ENCODE results near the gene APOL1. TPM values are rescaled to one million over a fixed set of nuclear protein-coding genes. Genes with fewer than 3 reads are reported as not detected.
"Not testable (repeated sequence)": the region's sequence is repeated elsewhere in the genome, so short reads cannot be mapped to it uniquely, and the experiment has no call there.

The APOL1 gene
- total RNA-seq, 1 donor from 2014 or later: 7.9 TPM

GRCh38 chr22:36267058-36267457 is 14.1 kb downstream of the APOL1 start:
- DNase-seq: no peak

DNA sequence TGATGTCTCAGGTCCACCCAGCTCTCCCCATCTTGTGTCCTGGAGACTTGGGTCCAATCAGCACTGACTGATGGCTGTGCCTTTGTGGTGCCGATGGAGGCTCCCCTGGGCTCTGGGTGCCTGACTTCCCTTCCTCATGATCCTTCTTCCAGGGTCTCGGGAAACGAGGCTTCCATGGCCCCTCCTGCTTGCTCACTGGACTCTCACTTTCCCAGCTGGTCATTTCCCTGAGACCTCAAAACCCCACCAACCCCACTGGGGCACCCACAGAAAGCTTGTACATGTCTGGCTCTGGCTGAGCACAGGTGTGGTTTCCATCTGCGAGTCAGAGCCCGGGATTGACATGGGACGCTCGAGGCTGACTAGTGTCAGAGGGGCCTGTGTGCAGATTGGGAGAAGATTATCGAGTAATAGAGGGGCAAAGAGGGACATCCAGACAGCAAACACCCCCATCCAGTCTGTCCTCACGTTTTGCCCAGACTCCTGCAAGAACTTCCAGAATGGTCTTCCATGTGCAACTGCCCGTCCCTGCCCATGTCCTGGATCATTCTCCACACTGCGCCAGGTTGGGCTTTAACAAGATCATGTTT is 15.1 kb downstream of the APOL1 start:
- no peak for DNase-seq

DNA sequence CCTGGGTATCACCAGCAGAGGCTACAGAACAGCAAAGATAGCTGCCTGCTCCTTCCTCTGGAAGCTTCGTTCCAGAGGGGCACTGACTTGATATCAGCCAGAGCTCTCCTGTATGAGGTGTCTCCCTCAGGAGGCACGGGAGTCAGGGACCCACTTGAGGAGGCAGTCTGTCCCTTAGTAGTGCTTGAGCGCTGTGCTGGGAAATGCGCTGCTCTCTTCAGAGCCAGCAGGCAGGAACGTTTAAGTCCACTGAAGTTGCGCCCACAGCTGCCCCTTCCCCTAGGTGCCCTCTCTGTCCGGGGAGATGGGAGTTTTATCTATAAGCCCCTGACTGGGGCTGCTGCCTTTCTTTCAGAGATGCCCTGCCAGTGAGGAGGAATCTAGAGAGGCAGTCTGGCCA is 18.3 kb downstream of the APOL1 start:
- not testable (repeated sequence) for DNase-seq

GRCh38 chr22:36271951-36272350 is 19.0 kb downstream of the APOL1 start:
- not testable (repeated sequence) for DNase-seq

DNA sequence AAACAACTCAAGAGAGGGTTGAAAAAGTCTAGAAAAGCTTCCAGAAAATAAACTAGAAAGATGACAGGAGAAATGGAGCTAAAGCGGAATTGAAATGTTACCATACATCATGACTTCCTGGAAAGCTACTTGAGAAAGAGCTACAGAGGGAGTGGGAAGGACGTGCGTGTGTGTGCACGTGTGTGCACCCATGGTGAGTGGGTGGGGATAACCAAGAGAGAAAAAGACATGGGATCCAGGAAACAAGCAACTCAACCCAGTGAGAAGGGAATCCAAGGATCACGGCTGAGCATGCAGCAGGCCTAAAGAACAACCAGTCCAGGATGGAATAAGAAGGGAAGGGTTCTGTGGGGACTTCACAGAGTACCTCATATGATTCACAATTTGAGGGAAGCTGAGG is 21.6 kb downstream of the APOL1 start:
- no peak for DNase-seq

DNA sequence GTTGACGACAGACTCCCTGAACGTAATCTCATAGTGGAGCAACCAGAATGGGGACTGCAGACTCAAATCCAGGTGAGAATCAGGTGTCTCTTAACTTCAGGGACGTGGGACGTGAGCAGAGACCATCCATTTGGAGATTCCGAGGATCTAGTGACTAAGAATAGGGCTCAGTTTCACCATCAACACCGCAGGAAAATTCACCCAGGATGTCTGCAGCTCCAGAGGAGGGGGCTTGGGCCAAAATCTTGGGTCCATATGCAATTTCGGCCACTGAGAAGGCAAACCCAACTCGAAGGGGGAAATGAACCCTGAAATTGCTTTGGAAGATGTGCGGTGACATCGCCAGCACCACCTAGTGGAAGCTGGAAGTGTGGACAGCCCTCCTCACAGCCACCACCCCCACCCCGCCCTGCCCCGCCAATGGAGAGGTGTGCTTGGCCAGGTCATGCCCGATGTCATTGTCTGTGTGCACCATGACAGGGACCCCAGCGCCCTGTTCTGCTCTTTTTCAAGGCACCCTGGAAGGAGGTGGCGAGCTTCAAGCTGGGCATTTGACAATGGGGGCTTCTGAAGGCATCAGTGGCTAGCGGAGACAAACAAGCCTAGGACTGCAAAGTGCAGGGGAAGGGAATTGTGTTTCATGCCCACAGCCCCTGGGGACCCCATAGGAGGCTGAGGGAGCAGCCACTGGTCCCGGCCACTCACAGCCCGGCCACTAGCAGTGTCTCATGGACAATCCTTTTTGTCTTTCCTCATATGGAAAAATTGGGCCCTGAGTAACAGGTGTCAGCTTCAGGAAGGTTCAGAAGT is 24.8 kb downstream of the APOL1 start:
- peak; percentile 69 for DNase-seq

GRCh38 chr22:36279219-36279666 is 26.3 kb downstream of the APOL1 start:
- no peak for DNase-seq

DNA sequence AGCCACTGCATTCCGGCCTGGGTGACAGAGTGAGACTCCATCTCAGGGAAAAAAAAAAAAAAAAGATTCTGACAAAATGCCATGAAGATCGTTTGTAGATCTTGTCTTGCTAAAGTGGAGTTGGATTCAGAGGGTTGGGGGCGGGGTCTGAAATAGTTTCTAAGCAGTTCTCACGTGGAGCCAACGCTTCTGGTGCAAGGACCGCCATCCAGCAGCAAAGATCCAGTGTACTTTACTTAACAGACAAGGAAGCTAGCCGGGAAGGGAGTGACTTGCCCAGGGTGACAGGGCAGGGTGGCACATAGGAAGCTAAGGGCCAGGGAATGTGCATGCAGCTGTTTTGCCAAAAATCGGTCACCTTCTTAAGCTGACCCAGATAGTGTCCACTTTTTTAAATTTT is 27.4 kb downstream of the APOL1 start:
- DNase-seq: no peak

- no peak for DNase-seq
Measured at GRCh38 chr22:36281781-36282327, 28.9 kb downstream of the APOL1 start.

DNA sequence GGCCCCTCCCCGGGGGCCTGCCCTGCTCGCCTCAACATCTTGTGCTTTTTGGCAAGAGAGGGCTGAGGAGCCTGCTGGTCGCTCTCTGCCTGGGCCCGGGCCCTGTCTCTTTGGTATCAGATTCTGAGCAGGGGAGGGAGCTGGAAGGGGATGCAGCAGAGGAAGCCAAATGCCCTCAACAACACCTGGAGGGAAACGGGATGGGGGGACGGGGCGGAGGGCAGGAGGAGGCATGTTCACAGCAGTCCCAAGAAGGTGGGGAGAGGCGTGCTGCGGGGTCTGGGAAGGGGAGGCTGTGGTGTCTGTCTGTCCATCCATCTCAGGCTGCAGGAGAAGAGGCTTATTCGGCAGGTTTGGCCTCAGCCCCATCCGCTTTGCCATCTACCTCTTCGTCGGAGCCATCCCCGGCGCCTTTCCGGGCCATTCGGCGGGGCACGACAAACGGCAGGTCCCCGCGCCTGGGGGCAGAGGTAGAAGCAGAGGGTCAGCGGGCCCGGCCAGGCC is 29.4 kb downstream of the APOL1 start:
- no peak for DNase-seq

GRCh38 chr22:36284171-36284571 is 31.2 kb downstream of the APOL1 start:
- no peak for DNase-seq

DNA sequence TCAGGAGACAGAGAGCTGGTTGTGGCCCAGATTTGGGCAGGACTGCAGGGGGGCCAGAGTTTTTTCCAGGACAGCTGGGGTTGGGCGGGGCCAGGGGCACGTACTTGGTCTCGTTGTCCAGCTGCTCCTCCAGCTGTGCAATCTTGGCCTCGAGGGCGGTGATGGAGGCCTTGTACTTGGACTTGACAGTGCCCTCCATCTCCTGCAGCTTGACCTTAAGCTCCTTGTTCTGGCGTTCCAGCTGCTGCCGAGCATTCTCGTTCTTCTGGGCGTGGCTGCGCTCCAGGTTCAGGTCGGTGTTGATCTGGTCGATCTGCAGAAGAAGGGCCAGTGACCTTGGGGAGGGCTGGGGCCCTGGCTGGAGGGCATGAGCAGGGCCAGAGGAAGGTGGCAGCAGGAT is 32.1 kb downstream of the APOL1 start:
- peak; percentile 55 for DNase-seq

DNA sequence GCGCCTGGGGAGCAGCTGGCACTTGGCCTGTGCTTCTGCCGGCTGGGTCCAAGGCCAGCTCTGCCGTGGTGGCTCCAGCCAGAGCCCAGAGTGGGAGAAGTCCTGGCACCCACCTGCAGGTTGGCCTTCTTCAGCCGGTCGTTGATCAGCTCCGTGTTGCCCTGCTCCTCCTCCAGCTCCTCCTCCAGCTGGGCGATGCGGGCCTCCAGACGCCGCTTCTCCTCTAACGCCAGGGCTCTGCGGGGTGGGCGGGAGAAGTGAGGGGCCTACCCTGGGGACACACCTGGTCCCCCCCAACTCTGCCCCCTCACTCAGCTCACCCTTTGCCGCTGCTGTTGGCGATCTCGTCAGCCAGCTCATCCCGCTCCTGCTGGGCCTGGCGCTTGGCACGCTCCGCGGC is 32.6 kb downstream of the APOL1 start:
- no peak for DNase-seq

- peak; percentile 87 for DNase-seq
Measured at GRCh38 chr22:36286096-36286957, 33.4 kb downstream of the APOL1 start.

GRCh38 chr22:36287881-36288515 is 35.1 kb downstream of the APOL1 start:
- DNase-seq: no peak

GRCh38 chr22:36288571-36289405 is 35.9 kb downstream of the APOL1 start:
- DNase-seq: no peak

DNA sequence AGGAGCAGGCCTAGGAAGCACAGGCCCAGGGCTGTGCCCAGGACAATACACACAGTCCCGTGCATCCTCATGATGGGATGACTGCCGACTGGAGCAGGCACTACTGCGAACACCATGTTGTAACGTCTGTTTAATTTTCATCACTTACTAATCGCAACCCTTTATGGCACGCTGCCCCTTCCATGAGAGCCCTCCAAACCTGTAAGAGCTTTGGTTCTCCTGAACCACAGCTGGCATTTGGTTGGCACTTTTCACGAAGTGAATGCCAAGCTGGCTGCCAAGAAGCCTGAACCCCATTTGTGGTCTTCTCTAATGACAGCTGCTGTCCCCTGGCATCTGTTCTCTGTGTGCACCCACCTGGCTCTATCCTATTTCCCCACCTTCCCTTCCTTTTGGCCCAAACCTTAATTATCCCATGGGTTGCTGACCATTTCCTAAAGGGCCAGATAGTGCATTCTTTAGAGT is 36.5 kb downstream of the APOL1 start:
- DNase-seq: no peak

- not testable (repeated sequence) for DNase-seq
Measured at GRCh38 chr22:36289948-36290371, 37.0 kb downstream of the APOL1 start.

- DNase-seq: not testable (repeated sequence)
Measured at GRCh38 chr22:36290391-36291075, 37.6 kb downstream of the APOL1 start.

All from tongue (tissue), 2 donors.